ENCODE measurements around the gene MRPL30.

GRCh38 chr2:99181624-99182000 lies 628 bp downstream of the MRPL30 start:
- TF ChIP-seq CTCF (optimal IDR thresholded peaks at IDR 0.05 in 1 of 3, IDR thresholded peaks at IDR 0.05 in 1 of 3, conservative IDR thresholded peaks at IDR 0.05 in 1 of 3; ENCODE audit: extremely low read depth in 1 of 3, insufficient read depth in 2 of 3, low read length in 3 of 3) (no peak), EZH2 (IDR thresholded peaks at IDR 0.05; ENCODE audit: low read length) (no peak)
